Testis (tissue), 3 donors: ENCODE results near the gene RIMBP2. TPM values are rescaled to one million over a fixed set of nuclear protein-coding genes. Genes with fewer than 3 reads are reported as not detected.

ENCODE experiments used
- DNase-seq: peaks from one replicate; pipeline ENCODE4 v3.0.0-alpha.2; 2019
- H3K27ac ChIP-seq, 2 donors: fragments of 200-600 bp; sonication (generic); one replicate each; pipeline ENCODE4 v1.5.1; 2019
- H3K27me3 ChIP-seq: fragments of 200-600 bp; sonication (generic); one replicate; pipeline ENCODE4 v1.5.1; 2019
- H3K36me3 ChIP-seq: fragments of 200-600 bp; sonication (generic); one replicate; pipeline ENCODE4 v1.5.1; 2017; ENCODE audit warnings: low read depth; ENCODE audit errors: missing control alignments
- H3K4me1 ChIP-seq: fragments of 200-600 bp; sonication (generic); one replicate; pipeline ENCODE4 v1.5.1; 2019
- H3K4me3 ChIP-seq, 2 donors: fragments of 200-600 bp; sonication (generic); one replicate each; pipeline ENCODE4 v1.5.1; 2017 to 2019
- H3K9me3 ChIP-seq: fragments of 200-600 bp; sonication (generic); one replicate; pipeline ENCODE4 v1.5.1; 2017
- CTCF ChIP-seq, 3 experiments: fragments of 450-650 bp in 2 of 3; fragments of 200-600 bp in 1 of 3; sonication (generic) in 1 of 3; IDR thresholded peaks; one replicate each; pipeline ENCODE4 v1.5.1; 2016 to 2019; ENCODE audit warnings: antibody characterized with exemption in 3 of 3, mild to moderate bottlenecking in 2 of 3, moderate library complexity in 1 of 3
- POLR2A ChIP-seq: fragments of 450-650 bp; IDR thresholded peaks from one replicate; pipeline ENCODE4 v1.6.1; 2017; ENCODE audit warnings: antibody characterized with exemption, mild to moderate bottlenecking, moderate library complexity
- WGBS, 2 donors: methylation state at CpG; one replicate each; pipeline ENCODE4 v1.1.5; 2018; 5-methylcytosine and 5-hydroxymethylcytosine counted together
- intact Hi-C: fragments of 100-400 bp; cut with DNase I; formaldehyde crosslinking; loops from one replicate; pipeline ENCODE4 v1.15.1; 2023; ENCODE audit warnings: low total_unique reads
- polyA plus RNA-seq: library from polyadenylated mRNA; stranded (reverse); fragments of 350-450 nt; fragmentation: Illumina TruSeq; extraction: RNeasy Lipid Tissue Mini Kit (QIAGEN cat#74804); gene quantifications from one replicate; pipeline ENCODE4 v1.2.3, GENCODE V29; 2014; ENCODE audit warnings: low read depth, low replicate concordance; ENCODE audit not compliant: insufficient read depth
- total RNA-seq, 2 donors: library from RNA; depleted of rRNA; stranded (reverse); fragments of >200 nt; gene quantifications; one replicate each; pipeline ENCODE4 v1.2.3, GENCODE V29; 2016

The RIMBP2 gene
- total and polyA plus RNA-seq, 3 donors from 2014 or later, result 8.0 to 10.0 (median 8.7) TPM

- TF ChIP-seq CTCF (IDR thresholded peaks at IDR 0.05), result no peak
- TF ChIP-seq POLR2A, result no peak
- Histone ChIP-seq H3K27me3 (no peaks in the 10 kb centered on the region), H3K27ac (no peak overlapping the region), H3K36me3 (no peaks in the 10 kb centered on the region), H3K4me1 (no peaks in the 10 kb centered on the region), H3K4me3 (no peak overlapping the region), H3K9me3 (no peaks in the 10 kb centered on the region)
- intact Hi-C loops, result no loop called here
- DNase-seq, result no peak
- WGBS, 2 donors, result 80 to 86% methylated on average over 1 of the region's 1 CpG
Observed at GRCh38 chr12:130666645-130667044, 49.5 kb downstream of the RIMBP2 start.

- H3K36me3 ChIP-seq, result no peaks in the 10 kb centered on the region
- no peaks in the 10 kb centered on the region for H3K27me3 ChIP-seq
- no peaks in the 10 kb centered on the region for H3K4me1 ChIP-seq
- no peaks in the 10 kb centered on the region for H3K9me3 ChIP-seq
- intact Hi-C loops, result no loop called here
- 67 to 75% methylated on average over 3 of the region's 3 CpGs for WGBS, 2 donors
- DNase-seq, result no peak
- no peak overlapping the region for H3K4me3 ChIP-seq
- no peak for TF ChIP-seq POLR2A
- TF ChIP-seq CTCF (IDR thresholded peaks at IDR 0.05), result no peak
- no peak overlapping the region for H3K27ac ChIP-seq
Observed at GRCh38 chr12:130665753-130666152, 50.3 kb downstream of the RIMBP2 start.

GRCh38 chr12:130664772-130665171 lies 51.3 kb downstream of the RIMBP2 start:
- Histone ChIP-seq H3K4me1 (no peaks in the 10 kb centered on the region), H3K36me3 (no peaks in the 10 kb centered on the region), H3K9me3 (no peaks in the 10 kb centered on the region), H3K27ac (no peak overlapping the region), H3K4me3 (no peak overlapping the region), H3K27me3 (no peaks in the 10 kb centered on the region)
- intact Hi-C loops, result no loop called here
- no peak for DNase-seq
- WGBS, 2 donors, result 95% methylated on average over 8 of the region's 8 CpGs
- no peak for TF ChIP-seq POLR2A
- no peak for TF ChIP-seq CTCF (IDR thresholded peaks at IDR 0.05)

- no peaks in the 10 kb centered on the region for H3K4me1 ChIP-seq
- intact Hi-C loops, result no loop called here
- no peak for DNase-seq
- H3K36me3 ChIP-seq, result no peaks in the 10 kb centered on the region
- 57 to 95% methylated on average over 20 of the region's 20 CpGs for WGBS, 2 donors
- TF ChIP-seq CTCF (IDR thresholded peaks at IDR 0.05) (no peak), POLR2A (no peak)
- H3K4me3 ChIP-seq, result no peak overlapping the region
- no peaks in the 10 kb centered on the region for H3K9me3 ChIP-seq
- H3K27ac ChIP-seq, result no peak overlapping the region
- H3K27me3 ChIP-seq, result no peaks in the 10 kb centered on the region
Observed at GRCh38 chr12:130664252-130664651, 51.8 kb downstream of the RIMBP2 start.

- H3K4me3 ChIP-seq, result no peak overlapping the region
- H3K27ac ChIP-seq, result no peak overlapping the region
- no peaks in the 10 kb centered on the region for H3K9me3 ChIP-seq
- TF ChIP-seq POLR2A (no peak), CTCF (IDR thresholded peaks at IDR 0.05) (no peak)
- H3K4me1 ChIP-seq, result no peaks in the 10 kb centered on the region
- intact Hi-C loops, result no loop called here
- no peaks in the 10 kb centered on the region for H3K27me3 ChIP-seq
- no peaks in the 10 kb centered on the region for H3K36me3 ChIP-seq
- DNase-seq, result no peak
- 70 to 91% methylated on average over 6 of the region's 6 CpGs for WGBS, 2 donors
Observed at GRCh38 chr12:130663514-130663913, 52.6 kb downstream of the RIMBP2 start.
